ENCODE measurements around the gene ANXA1. TPM values are rescaled to one million over a fixed set of nuclear protein-coding genes. Genes with fewer than 3 reads are reported as not detected.

ANXA1 gene
- total and polyA plus RNA-seq, 10 donors, result 45.5 to 123 (median 73.3) TPM

DNA sequence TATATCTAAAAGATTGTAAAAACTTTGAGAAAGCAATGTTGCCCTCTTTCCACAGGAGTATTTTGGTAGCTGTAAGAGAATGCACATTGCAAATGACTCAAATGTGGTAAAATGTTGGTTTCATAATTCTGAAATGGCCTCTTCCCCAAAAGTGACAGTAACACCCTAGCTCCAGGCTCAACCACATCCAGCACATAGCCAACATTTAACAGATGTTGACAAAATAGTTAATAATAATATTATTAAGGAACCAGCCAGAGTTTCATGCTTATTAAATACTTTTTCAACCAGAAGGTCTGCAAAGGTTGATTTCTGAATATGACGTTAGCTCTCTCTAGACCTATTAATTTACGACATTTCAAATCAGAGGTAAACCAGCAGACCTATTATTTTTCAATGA lies 1.3 kb downstream of the ANXA1 start:
- H3K9me3 ChIP-seq, result no peaks in the 10 kb centered on the region
- peak overlapping the region; percentile 13 to 64 (median 28) for H3K4me3 ChIP-seq
- intact Hi-C loops (cut with DNase I; ENCODE audit: low total_unique reads), result no loop called here
- TF ChIP-seq POLR2A (IDR thresholded peaks at IDR 0.05), result no peak
- peak overlapping the region; percentile 37 to 84 (median 74) for H3K27ac ChIP-seq
- WGBS, 5 donors, result 37 to 66% (median 46%) methylated on average over 2 of the region's 2 CpGs
- H3K36me3 ChIP-seq, result no peaks in the 10 kb centered on the region
- DNase-seq, result no peak
- no peaks in the 10 kb centered on the region for H3K27me3 ChIP-seq (replicated peaks in 1 of 7)
- H3K4me1 ChIP-seq, result peaks cover 3 to 98% (median 55%) of the 10 kb centered on the region in 6 donors

DNA sequence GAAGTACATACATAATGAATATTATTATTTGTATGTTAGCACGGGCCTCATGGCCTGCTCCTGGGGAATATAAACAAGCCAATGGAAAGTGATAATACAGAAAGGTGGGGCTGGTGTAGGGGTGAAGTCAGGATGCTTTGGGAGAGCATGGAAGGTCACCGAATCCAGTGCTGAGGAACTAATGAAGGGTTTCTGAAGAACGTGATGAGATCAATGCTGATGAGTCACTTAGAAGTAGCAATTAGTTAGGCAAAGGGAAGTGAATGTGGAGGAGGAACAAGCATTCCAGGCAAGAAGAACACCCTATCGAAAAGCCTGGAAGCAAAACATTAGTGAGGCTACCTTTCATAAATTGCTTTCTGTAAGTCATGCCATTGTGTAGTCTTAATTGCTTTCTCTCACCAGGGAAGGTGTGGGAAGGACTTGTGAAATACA lies 2.1 kb downstream of the ANXA1 start:
- Histone ChIP-seq H3K4me3 (peak overlapping the region in 6 of 8 donors; percentile 1 to 64 (median 31)), H3K9me3 (no peaks in the 10 kb centered on the region), H3K36me3 (peaks cover 0 to 7% (median 0%) of the 10 kb centered on the region in 6 donors), H3K27me3 (replicated peaks in 1 of 7) (no peaks in the 10 kb centered on the region), H3K27ac (peak overlapping the region in 7 of 8 donors; percentile 70 to 84 (median 75)), H3K4me1 (peaks cover 3 to 97% (median 48%) of the 10 kb centered on the region in 6 donors)
- WGBS, 5 donors, result 33 to 64% (median 41%) methylated on average over 4 of the region's 4 CpGs
- TF ChIP-seq POLR2AphosphoS5 (IDR thresholded peaks at IDR 0.05) (no peak), POLR2A (IDR thresholded peaks at IDR 0.05) (no peak)
- TF ChIP-seq, protein P1, sequence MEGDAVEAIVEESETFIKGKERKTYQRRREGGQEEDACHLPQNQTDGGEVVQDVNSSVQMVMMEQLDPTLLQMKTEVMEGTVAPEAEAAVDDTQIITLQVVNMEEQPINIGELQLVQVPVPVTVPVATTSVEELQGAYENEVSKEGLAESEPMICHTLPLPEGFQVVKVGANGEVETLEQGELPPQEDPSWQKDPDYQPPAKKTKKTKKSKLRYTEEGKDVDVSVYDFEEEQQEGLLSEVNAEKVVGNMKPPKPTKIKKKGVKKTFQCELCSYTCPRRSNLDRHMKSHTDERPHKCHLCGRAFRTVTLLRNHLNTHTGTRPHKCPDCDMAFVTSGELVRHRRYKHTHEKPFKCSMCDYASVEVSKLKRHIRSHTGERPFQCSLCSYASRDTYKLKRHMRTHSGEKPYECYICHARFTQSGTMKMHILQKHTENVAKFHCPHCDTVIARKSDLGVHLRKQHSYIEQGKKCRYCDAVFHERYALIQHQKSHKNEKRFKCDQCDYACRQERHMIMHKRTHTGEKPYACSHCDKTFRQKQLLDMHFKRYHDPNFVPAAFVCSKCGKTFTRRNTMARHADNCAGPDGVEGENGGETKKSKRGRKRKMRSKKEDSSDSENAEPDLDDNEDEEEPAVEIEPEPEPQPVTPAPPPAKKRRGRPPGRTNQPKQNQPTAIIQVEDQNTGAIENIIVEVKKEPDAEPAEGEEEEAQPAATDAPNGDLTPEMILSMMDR (IDR thresholded peaks at IDR 0.05 in 8 of 11, conservative IDR thresholded peaks at IDR 0.05 in 3 of 11), result no peak
- intact Hi-C loops (cut with DNase I; ENCODE audit: low total_unique reads), result no loop called here
- DNase-seq, result no peak

DNA sequence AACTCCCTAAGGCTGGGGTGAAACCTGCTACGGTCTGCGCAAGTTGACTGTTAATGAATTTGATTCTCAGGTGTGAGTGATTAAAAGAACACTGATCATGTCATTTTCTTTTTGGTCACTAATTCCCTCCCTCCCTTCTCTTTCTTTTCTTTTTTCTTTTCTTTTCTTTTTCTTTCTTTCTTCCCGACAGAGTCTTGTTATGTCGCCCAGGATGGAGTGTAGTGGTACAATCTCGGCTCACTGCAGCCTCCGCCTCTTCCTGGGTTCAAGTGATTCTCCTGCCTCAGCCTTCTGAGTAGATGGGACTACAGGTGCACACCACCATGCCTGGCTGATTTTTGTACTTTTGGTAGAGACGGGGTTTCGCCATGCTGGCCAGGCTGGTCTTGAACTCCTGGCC lies 2.6 kb downstream of the ANXA1 start:
- peaks cover 3 to 95% (median 45%) of the 10 kb centered on the region in 6 donors for H3K4me1 ChIP-seq
- DNase-seq, result no peak
- TF ChIP-seq POLR2A (IDR thresholded peaks at IDR 0.05), result no peak
- TF ChIP-seq, protein P1 (IDR thresholded peaks at IDR 0.05 in 8 of 11, conservative IDR thresholded peaks at IDR 0.05 in 3 of 11), result no peak
- H3K9me3 ChIP-seq, result no peaks in the 10 kb centered on the region
- WGBS, 5 donors, result 59 to 82% (median 70%) methylated on average over 8 of the region's 8 CpGs
- H3K27me3 ChIP-seq (replicated peaks in 1 of 7), result no peaks in the 10 kb centered on the region
- H3K4me3 ChIP-seq, result peak overlapping the region; percentile 1 to 64 (median 28)
- peaks cover 0 to 11% (median 0%) of the 10 kb centered on the region in 6 donors for H3K36me3 ChIP-seq
- intact Hi-C loops (cut with DNase I; ENCODE audit: low total_unique reads), result no loop called here
- peak overlapping the region in 7 of 8 donors; percentile 70 to 84 (median 75) for H3K27ac ChIP-seq

- Histone ChIP-seq H3K36me3 (peaks cover 0 to 16% (median 0%) of the 10 kb centered on the region in 6 donors), H3K4me3 (peak overlapping the region in 7 of 8 donors; percentile 4 to 64 (median 31)), H3K27me3 (replicated peaks in 1 of 7) (no peaks in the 10 kb centered on the region), H3K27ac (peak overlapping the region in 7 of 8 donors; percentile 70 to 84 (median 75)), H3K4me1 (peaks cover 3 to 91% (median 41%) of the 10 kb centered on the region in 6 donors), H3K9me3 (no peaks in the 10 kb centered on the region)
- TF ChIP-seq POLR2A (IDR thresholded peaks at IDR 0.05), result no peak
- TF ChIP-seq, protein P1 (IDR thresholded peaks at IDR 0.05 in 8 of 11, conservative IDR thresholded peaks at IDR 0.05 in 3 of 11), result no peak
- no peak for TF ChIP-seq POLR2AphosphoS5 (IDR thresholded peaks at IDR 0.05)
- DNase-seq, result no peak
- WGBS, 5 donors, result 10 to 58% (median 43%) methylated on average over 2 of the region's 2 CpGs
- intact Hi-C loops (cut with DNase I; ENCODE audit: low total_unique reads), result no loop called here
Measured at GRCh38 chr9:73154722-73155121, 3.1 kb downstream of the ANXA1 start.
